ENCODE results near the gene STX8.

The STX8 gene

GRCh38 chr17:9554715-9555114 is 20.9 kb downstream of the STX8 start:
- DNase-seq = peak; percentile 29 to 56 (median 54)

- no peak for DNase-seq
Measured at GRCh38 chr17:9553596-9553995, 22.0 kb downstream of the STX8 start.

DNA sequence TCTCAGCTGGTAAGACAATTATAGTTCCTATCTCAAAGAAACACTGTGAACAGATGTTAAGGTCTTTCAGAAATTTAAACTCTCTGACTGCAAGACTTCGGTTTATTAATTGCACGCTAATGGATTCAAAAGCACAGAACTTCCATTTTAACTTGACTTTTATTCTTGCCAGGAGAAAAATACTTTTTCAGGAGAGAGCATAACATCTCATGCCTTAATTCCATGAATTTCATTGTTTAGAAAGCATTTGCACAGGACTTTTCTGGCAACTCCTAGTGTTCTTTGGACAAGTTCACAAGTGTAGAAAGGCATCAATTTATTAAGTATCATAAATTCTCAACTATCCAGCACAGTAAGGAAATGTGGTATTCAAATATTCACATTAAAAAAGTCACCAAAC is 22.4 kb downstream of the STX8 start:
- no peak for DNase-seq

GRCh38 chr17:9549215-9549614 is 26.4 kb downstream of the STX8 start:
- DNase-seq = no peak

- no peak for DNase-seq
Measured at GRCh38 chr17:9544221-9544620, 31.4 kb downstream of the STX8 start.

DNA sequence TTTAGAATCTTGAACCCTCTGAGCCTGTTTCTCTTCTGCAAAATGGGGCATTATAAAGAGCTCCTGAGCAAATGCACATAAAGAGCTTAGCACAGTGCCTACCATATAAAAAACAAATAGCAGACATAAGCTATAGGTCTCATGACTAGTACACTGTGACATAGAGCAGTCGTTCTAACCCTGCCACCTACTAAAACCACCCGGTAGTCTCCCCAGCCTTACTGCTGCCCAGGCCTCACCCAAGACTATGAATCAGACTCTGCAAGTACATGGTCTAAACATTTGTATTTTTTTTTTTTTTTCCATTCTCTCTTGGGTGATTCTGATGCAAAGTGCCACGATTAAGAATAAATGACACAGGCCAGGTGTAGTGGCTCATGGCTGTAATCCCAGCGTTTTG is 33.9 kb downstream of the STX8 start:
- DNase-seq = no peak

DNA sequence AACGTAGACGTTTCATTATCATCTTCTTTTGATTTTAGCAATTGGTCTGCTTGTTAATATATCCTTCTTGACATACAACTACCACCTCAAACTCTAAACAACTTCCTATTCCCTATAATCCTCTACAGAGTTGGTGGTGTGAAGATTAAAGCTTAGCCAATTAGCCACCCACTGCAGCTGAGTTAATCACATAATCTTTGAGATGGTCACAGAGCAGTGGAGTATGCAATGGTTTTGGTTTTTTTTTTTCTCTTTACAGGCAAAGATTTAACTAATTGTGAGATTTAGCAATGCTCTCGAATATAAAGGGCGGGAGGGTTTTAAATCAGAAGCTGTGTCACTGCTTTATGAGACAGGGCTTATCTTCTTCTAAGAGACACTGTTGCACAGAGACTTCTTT is 37.0 kb downstream of the STX8 start:
- no peak for DNase-seq

DNA sequence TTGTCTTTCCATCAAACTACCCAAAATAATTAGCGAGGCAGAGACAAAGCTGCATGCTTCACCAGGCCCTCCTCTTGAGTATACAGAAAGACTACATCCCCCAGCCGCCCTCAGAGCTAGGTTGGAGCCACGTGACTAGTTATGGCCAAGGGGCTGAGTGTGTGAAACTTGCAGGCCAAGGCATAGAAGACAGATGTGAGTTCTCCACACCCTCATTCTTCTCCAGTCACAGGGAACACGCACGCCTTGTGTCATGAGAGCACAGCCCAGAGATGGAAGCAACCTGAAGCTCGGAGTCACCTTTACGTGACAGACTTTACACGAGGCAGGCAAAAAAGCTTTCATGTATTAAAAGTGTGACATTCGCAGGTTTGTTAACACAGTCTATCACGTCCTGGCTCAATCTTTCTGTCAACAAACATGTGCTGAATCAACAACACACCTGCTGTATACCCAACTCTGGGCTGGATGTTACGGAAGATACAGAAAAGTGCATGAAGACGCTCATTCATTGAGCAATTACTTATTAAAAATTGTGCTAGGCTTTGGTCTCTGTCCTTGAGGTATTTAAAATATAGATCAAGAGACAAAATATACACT is 38.3 kb downstream of the STX8 start:
- DNase-seq = no peak

DNA sequence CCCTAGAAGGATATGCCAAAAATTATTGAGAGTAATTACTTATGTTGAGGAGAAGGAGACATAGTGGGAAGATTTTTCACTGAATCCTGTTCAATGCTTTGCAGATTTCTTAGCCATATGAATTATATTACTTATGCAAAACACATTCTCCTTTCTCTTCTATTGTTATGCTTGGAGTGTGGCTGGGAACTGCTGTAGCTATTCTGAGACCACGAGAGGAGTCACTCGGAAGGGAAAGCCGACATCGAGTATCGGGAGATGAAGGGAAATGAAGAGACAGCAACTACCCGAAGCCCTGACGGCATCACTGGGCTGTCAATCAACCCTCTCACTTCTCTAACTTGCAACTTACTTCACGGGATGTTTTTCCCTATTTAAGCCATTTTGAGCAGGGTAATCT is 39.6 kb downstream of the STX8 start:
- DNase-seq = no peak

DNA sequence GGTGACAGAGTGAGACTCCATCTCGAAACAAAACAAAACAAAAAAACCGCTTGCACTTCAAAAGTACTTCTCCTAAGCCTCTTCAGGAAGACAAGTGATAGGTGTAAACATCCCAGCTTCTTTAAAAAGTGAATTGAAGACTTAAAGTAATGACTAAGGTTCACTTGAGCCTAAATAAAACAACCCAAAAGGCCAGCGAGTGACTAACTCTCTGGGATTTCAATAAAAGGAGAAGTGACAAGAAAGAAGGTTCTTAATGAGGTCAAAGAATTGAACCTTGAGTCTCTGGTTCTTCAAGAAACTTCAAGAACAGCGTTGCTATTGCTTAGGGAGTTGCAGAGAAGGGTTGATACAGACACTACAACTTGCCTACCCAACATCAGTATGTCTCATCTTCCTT is 42.2 kb downstream of the STX8 start:
- DNase-seq = peak; percentile 9 to 58 (median 34)

- no peak for DNase-seq
Measured at GRCh38 chr17:9532715-9533114, 42.9 kb downstream of the STX8 start.

DNA sequence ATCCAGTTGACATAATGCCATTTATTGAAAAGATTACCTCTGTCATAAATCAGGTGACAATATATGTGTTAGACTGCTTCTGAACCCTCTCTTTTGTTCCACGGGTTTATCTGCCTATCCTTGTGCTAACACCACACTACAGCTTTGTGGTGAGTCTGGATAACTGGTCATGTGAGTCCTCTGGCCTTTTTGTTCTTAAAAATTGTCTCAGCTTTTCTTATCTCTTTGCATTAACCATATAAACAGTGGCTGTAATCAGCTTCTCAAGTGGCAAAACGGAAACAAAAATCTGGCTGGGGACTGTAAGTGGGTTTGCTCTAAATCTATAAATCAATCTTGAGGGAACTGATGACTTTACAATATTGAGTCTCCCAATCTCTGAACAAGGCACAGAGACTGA is 44.6 kb downstream of the STX8 start:
- DNase-seq = no peak

DNA sequence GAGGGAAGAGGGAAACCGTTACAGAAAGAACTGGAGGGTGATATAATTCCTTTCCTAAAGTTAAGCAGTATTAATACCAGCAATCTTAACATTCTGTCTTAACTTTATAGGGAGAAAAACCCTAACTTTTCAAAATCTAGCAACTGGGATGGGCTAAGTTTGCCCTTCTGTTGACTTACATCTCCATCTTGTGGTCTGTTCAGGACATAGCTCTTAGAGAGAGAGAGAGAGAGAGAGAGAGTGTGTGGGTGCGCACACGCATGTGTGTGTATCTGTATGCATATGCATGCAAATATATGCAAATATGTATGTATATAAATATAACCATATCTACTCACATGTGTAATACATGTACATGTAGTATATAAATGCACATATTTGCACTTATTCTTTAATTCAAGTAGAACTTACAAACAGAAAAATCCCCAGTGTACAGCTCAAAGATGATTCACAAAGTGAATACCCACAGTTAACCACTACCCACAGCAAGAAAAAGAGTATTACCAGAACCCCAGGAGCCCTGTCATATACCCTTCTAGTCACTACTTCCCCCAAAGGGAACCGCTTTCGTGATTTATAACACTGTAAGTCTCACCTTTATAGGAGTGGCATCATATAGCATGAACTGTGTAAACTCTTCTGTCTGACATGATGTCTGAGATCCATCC is 46.5 kb downstream of the STX8 start:
- peak in 3 of 4 experiments; percentile 15 to 34 (median 26) for DNase-seq

GRCh38 chr17:9527788-9528187 is 47.8 kb downstream of the STX8 start:
- DNase-seq = no peak

GRCh38 chr17:9522074-9522473 is 53.5 kb downstream of the STX8 start:
- DNase-seq = peak; percentile 3 to 46 (median 34)

GRCh38 chr17:9521062-9521461 is 54.6 kb downstream of the STX8 start:
- peak; percentile 6 to 27 (median 24) for DNase-seq

- DNase-seq = no peak
Measured at GRCh38 chr17:9520649-9521048, 55.0 kb downstream of the STX8 start.

- no peak for DNase-seq
Measured at GRCh38 chr17:9519583-9520272, 55.9 kb downstream of the STX8 start.

GRCh38 chr17:9517396-9517795 is 58.2 kb downstream of the STX8 start:
- no peak for DNase-seq

GRCh38 chr17:9513266-9513665 is 62.4 kb downstream of the STX8 start:
- DNase-seq = peak in 3 of 4 experiments; percentile 4 to 10 (median 8)

DNA sequence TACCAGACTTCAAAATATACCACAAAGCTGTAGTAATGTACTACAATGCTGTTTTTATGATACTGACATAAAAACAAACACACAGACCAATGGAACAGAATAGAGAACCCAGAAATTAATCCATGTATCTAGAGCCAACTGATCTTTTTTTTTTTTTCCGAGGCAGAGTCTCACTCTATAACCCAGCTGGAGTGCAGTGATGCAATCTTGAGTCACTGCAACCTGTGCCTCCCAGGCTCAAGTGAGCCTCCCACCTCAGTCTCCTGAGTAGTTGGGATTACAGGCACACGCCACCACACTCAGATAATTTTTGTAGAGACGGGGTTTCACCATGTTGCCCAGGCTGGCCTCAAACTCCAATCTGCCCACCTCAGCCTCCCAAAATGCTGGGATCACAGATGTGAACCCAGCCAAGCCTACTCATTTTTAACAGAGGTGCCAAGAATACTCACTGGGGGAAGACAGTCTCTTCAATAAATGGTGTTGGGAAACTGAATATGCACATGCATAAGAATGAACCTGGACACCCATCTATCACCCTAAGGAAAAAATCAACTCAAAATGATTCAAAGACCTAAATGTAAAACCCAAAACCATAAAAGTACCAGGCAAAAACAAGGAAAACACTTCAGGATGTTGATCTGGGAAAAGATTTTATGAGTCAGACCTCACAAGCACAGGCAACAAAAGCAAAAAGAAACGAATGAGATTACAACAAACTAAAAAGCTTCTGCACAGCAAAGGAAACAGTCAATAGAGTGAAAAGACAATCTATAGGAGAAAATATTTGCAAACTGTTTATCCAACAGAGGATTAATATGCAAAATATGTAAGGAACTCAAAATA is 63.1 kb downstream of the STX8 start:
- no peak for DNase-seq

GRCh38 chr17:9509236-9509816 is 66.3 kb downstream of the STX8 start:
- DNase-seq = no peak

DNA sequence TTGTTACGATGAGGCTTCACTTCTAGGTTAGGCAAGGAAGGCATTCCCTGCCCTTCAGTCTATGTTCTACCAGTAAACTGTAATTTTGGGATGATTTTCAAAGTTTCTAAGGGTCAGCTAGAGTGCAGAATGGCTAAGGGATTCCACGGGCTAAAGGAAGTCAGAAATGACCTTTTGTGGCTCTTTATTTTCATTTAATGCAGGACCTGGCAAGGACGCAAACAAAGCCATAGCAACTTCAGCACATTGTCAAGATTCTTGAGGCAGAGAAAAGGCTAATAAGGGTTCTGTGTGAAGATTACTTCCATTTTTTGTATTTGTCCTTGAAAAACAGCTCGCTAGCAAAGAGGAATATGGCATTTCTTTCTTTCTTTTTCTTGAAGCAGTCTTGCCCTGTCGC is 76.6 kb downstream of the STX8 start:
- no peak for DNase-seq
